Colonic mucosa (tissue), 4 donors: ENCODE measurements around the gene ETFA. TPM values are rescaled to one million over a fixed set of nuclear protein-coding genes. Genes with fewer than 3 reads are reported as not detected.
A peak's percentile ranks its signal among the peaks of the same experiment; 100 is the strongest.
"Not testable (repeated sequence)": the region's sequence is repeated elsewhere in the genome, so short reads cannot be mapped to it uniquely, and the experiment has no call there.

Experiments used
- DNase-seq: peaks from one replicate; pipeline ENCODE4 v3.0.0-alpha.2; 2020
- H3K27ac ChIP-seq: fragments of 200-600 bp; one replicate; pipeline ENCODE4 v1.8.0; 2021
- H3K27me3 ChIP-seq: fragments of 200-600 bp; one replicate; pipeline ENCODE4 v1.8.0; 2021
- H3K36me3 ChIP-seq: fragments of 200-600 bp; one replicate; pipeline ENCODE4 v1.8.0; 2021
- H3K4me1 ChIP-seq: fragments of 200-600 bp; one replicate; pipeline ENCODE4 v1.8.0; 2021; ENCODE audit warnings: mild to moderate bottlenecking
- H3K4me3 ChIP-seq: fragments of 200-600 bp; one replicate; pipeline ENCODE4 v1.8.0; 2021
- H3K9ac ChIP-seq, 2 donors: one replicate each; pipeline ENCODE4 v1.7.0; 2013; ENCODE audit warnings: control low read depth in 2 of 2, low read depth in 2 of 2, low read length in 2 of 2
- H3K9me3 ChIP-seq: fragments of 200-600 bp; one replicate; pipeline ENCODE4 v1.8.0; 2021
- CTCF ChIP-seq: fragments of 200-600 bp; IDR thresholded peaks from one replicate; pipeline ENCODE4 v1.8.0; 2022; ENCODE audit warnings: antibody characterized with exemption, mild to moderate bottlenecking
- intact Hi-C: fragments of 100-400 bp; cut with DNase I; formaldehyde crosslinking; loops from one replicate; pipeline ENCODE4 v1.14.1; 2022
- total RNA-seq, 2 donors: library from RNA; stranded (reverse); fragmentation: NEBNext Ultra II Directional in 1 of 2; extraction: Animal tissue kit (Norgen Biotek cat#: 25700) in 1 of 2; gene quantifications; one replicate each; pipeline ENCODE4 v1.2.1, GENCODE V29; 2021
- donor health status: healthy.
- donor health status: DM: no; HTN: no; CAD: no.
- donor health status: DM: no; HTN: no; CAD: no.

The ETFA gene
- total RNA-seq, 2 donors from 2014 or later, result 300 to 366 TPM

GRCh38 chr15:76320012-76320411 lies 8.7 kb upstream of the ETFA start:
- H3K9ac ChIP-seq, result no peak overlapping the region
- no peak overlapping the region for H3K4me3 ChIP-seq
- no peak for DNase-seq
- H3K27me3 ChIP-seq, result no peaks in the 10 kb centered on the region
- no peaks in the 10 kb centered on the region for H3K36me3 ChIP-seq
- intact Hi-C loops, result no loop called here
- no peaks in the 10 kb centered on the region for H3K9me3 ChIP-seq
- H3K4me1 ChIP-seq, result no peaks in the 10 kb centered on the region
- TF ChIP-seq CTCF, result no peak
- H3K27ac ChIP-seq, result no peak overlapping the region

GRCh38 chr15:76313731-76314130 lies 2.5 kb upstream of the ETFA start:
- no peak overlapping the region for H3K9ac ChIP-seq
- intact Hi-C loops, result no loop called here
- no peaks in the 10 kb centered on the region for H3K36me3 ChIP-seq

GRCh38 chr15:76313175-76313567 lies 1.9 kb upstream of the ETFA start:
- H3K27me3 ChIP-seq, H3K9ac ChIP-seq, H3K36me3 ChIP-seq, DNase-seq, H3K9me3 ChIP-seq, H3K27ac ChIP-seq, intact Hi-C loops, H3K4me3 ChIP-seq: not testable (repeated sequence)
- peaks cover 11% of the 10 kb centered on the region for H3K4me1 ChIP-seq

More at GRCh38 chr15:76313731-76314130, 2.5 kb upstream of the ETFA start:
- Histone ChIP-seq H3K4me1 (peaks cover 11% of the 10 kb centered on the region), H3K27ac (no peak overlapping the region), H3K9me3 (no peaks in the 10 kb centered on the region), H3K4me3 (no peak overlapping the region), H3K27me3 (no peaks in the 10 kb centered on the region)
- TF ChIP-seq CTCF, result no peak
- no peak for DNase-seq

GRCh38 chr15:76312540-76313174 lies 1.4 kb upstream of the ETFA start:
- no peak for DNase-seq
- Histone ChIP-seq H3K27me3 (no peaks in the 10 kb centered on the region), H3K4me3 (no peak overlapping the region), H3K4me1 (peaks cover 11% of the 10 kb centered on the region), H3K27ac (no peak overlapping the region), H3K9me3 (no peaks in the 10 kb centered on the region), H3K9ac (no peak overlapping the region), H3K36me3 (no peaks in the 10 kb centered on the region)
- no peak for TF ChIP-seq CTCF
- intact Hi-C loops, result no loop called here

- no peaks in the 10 kb centered on the region for H3K9me3 ChIP-seq
- peak; percentile 50 for DNase-seq
- no peaks in the 10 kb centered on the region for H3K27me3 ChIP-seq
- H3K9ac ChIP-seq, result peak overlapping the region; percentile 89 to 96
- peaks cover 11% of the 10 kb centered on the region for H3K4me1 ChIP-seq
- intact Hi-C loops, result no loop called here
- TF ChIP-seq CTCF, result no peak
- H3K36me3 ChIP-seq, result no peaks in the 10 kb centered on the region
- H3K27ac ChIP-seq, result peak overlapping the region; percentile 84
- peak overlapping the region; percentile 70 for H3K4me3 ChIP-seq
Observed at GRCh38 chr15:76310475-76311099, 682 bp downstream of the ETFA start.
